Endothelial cell of umbilical vein (primary cell): Measurements from ENCODE around the gene ZDHHC3. TPM values are rescaled to one million over a fixed set of nuclear protein-coding genes. Genes with fewer than 3 reads are reported as not detected.

Experiments used
- BruUV-seq: library from RNA; stranded (reverse); fragments of 400-500 nt; replicated peaks from 2 replicates; lab custom pipeline; 2021; lab: Mats Ljungman, UMichigan
- CTCF ChIA-PET: fragments of 300-600, 350-600 bp; sonication (Branson Sonifier 250); formaldehyde crosslinking; loops from one replicate; lab custom pipeline; 2021; ENCODE audit warnings: antibody characterized with exemption, inconsistent platforms; lab: Charles Lee
- POLR2A ChIA-PET: fragments of 300-600, 350-600 bp; sonication (Branson Sonifier 250); formaldehyde crosslinking; loops from one replicate; lab custom pipeline; 2021; ENCODE audit warnings: antibody characterized with exemption, inconsistent platforms; lab: Charles Lee
- DNase-seq: peaks from one replicate; pipeline ENCODE4 v3.0.0-alpha.2; 2011; ENCODE audit warnings: low read depth, low spot score
- FAIRE-seq: peaks from 2 replicates; lab custom pipeline; 2011; peaks lifted over from hg19 to GRCh38; lab: Jason Lieb, UNC
- H2AFZ ChIP-seq: 2 replicates; pipeline ENCODE4 v1.6.0; 2012; ENCODE audit warnings: low read depth, low read length, control low read depth, inconsistent platforms
- H3K27ac ChIP-seq: 2 replicates; pipeline ENCODE4 v1.5.1; 2011; ENCODE audit warnings: low read depth, mild to moderate bottlenecking, control low read depth, low read length, moderate library complexity; ENCODE audit not compliant: insufficient read depth
- H3K27me3 ChIP-seq, 2 experiments: 2 replicates each; pipeline versions ENCODE4 v1.6.0 to v1.6.1; 2011; ENCODE audit warnings: low read length in 2 of 2, mixed read lengths in 1 of 2; ENCODE audit not compliant: control insufficient read depth in 2 of 2, insufficient read depth in 2 of 2
- H3K36me3 ChIP-seq, 2 experiments: 2 replicates in 1 of 2; 3 replicates in 1 of 2; pipeline ENCODE4 v1.5.1; 2011; ENCODE audit warnings: low read length in 2 of 2, mild to moderate bottlenecking in 1 of 2, moderate library complexity in 1 of 2; ENCODE audit not compliant: control insufficient read depth in 2 of 2, insufficient read depth in 2 of 2; ENCODE audit errors: extremely low read depth in 1 of 2
- H3K4me1 ChIP-seq: 3 replicates; pipeline ENCODE4 v1.5.1; 2011; ENCODE audit warnings: mild to moderate bottlenecking, low read length; ENCODE audit not compliant: control insufficient read depth, insufficient read depth; ENCODE audit errors: extremely low read depth
- H3K4me2 ChIP-seq: 2 replicates; pipeline ENCODE4 v1.6.1; 2011; ENCODE audit warnings: low read length, control low read depth, mixed read lengths; ENCODE audit not compliant: insufficient read depth
- H3K4me3 ChIP-seq, 3 experiments: fragments of 200-600 bp in 1 of 3; sonication (generic), shearing (Covaris generic) in 1 of 3; replicated peaks in 1 of 3; 2 replicates each; pipeline ENCODE4 v1.5.1; 2011 to 2016; ENCODE audit warnings: control low read depth in 3 of 3, low read length in 3 of 3, mild to moderate bottlenecking in 2 of 3, inconsistent platforms in 1 of 3, low read depth in 1 of 3, moderate library complexity in 1 of 3; ENCODE audit not compliant: insufficient read depth in 1 of 3
- H3K79me2 ChIP-seq: 2 replicates; pipeline ENCODE4 v1.6.0; 2012; ENCODE audit warnings: low read length, inconsistent platforms; ENCODE audit not compliant: control insufficient read depth, insufficient read depth
- H3K9ac ChIP-seq: replicated peaks from 2 replicates; pipeline ENCODE3; 2011; ENCODE audit warnings: low read length, control low read depth; ENCODE audit not compliant: insufficient read depth; ENCODE audit errors: extremely low read depth
- H3K9me1 ChIP-seq: replicated peaks from 3 replicates; pipeline ENCODE4 v1.6.0; 2011; ENCODE audit warnings: mild to moderate bottlenecking, low read length; ENCODE audit not compliant: control insufficient read depth, insufficient read depth; ENCODE audit errors: extremely low read depth
- H3K9me3 ChIP-seq: replicated peaks from 2 replicates; pipeline ENCODE4 v1.5.1; 2012; ENCODE audit warnings: low read length, inconsistent platforms; ENCODE audit not compliant: control insufficient read depth, insufficient read depth
- H4K20me1 ChIP-seq: replicated peaks from 2 replicates; pipeline ENCODE3; 2011; ENCODE audit warnings: mild to moderate bottlenecking, low read length; ENCODE audit not compliant: control insufficient read depth, insufficient read depth; ENCODE audit errors: extremely low read depth
- CTCF ChIP-seq, 2 donors: IDR thresholded peaks; 1 replicate in 1 of 2; 2 replicates in 1 of 2; pipeline ENCODE4 v1.5.1; 2011; ENCODE audit warnings: low read length in 2 of 2, mild to moderate bottlenecking in 2 of 2, moderate library complexity in 2 of 2, control low read depth in 1 of 2, inconsistent platforms in 1 of 2, low read depth in 1 of 2; ENCODE audit not compliant: insufficient read depth in 1 of 2; ENCODE audit errors: extremely low read depth in 1 of 2
- EZH2 ChIP-seq: IDR thresholded peaks from 2 replicates; pipeline ENCODE4 v1.6.1; 2012; ENCODE audit warnings: borderline replicate concordance, low read depth, mild to moderate bottlenecking, moderate library complexity, low read length, inconsistent platforms; ENCODE audit not compliant: severe bottlenecking
- FOS ChIP-seq: IDR thresholded peaks from 2 replicates; pipeline ENCODE4 v1.6.1; 2011; ENCODE audit warnings: mild to moderate bottlenecking, low read length, moderate library complexity, borderline replicate concordance; ENCODE audit not compliant: insufficient read depth
- GATA2 ChIP-seq: IDR thresholded peaks from 2 replicates; pipeline ENCODE4 v1.7.0; 2011; ENCODE audit warnings: low read depth, mild to moderate bottlenecking, moderate library complexity, mixed read lengths, low read length; ENCODE audit not compliant: insufficient read length, insufficient read depth
- JUN ChIP-seq: IDR thresholded peaks from 2 replicates; pipeline ENCODE4 v1.6.1; 2011; ENCODE audit warnings: borderline replicate concordance, low read depth; ENCODE audit not compliant: insufficient read length, insufficient read depth
- MAX ChIP-seq: IDR thresholded peaks from 2 replicates; pipeline ENCODE4 v1.6.1; 2011; ENCODE audit not compliant: insufficient read depth, insufficient read length
- MYC ChIP-seq: IDR thresholded peaks from one replicate; pipeline ENCODE4 v1.6.1; 2011; ENCODE audit warnings: mild to moderate bottlenecking, low read depth, low read length
- POLR2A ChIP-seq: IDR thresholded peaks from 2 replicates; pipeline ENCODE4 v1.6.1; 2012; ENCODE audit warnings: low read depth, mild to moderate bottlenecking, control low read depth, low read length
- POLR2AphosphoS5 ChIP-seq: IDR thresholded peaks from 2 replicates; pipeline ENCODE4 v1.6.1; 2012; ENCODE audit warnings: low read depth, mild to moderate bottlenecking, control low read depth, low read length, moderate library complexity; ENCODE audit not compliant: insufficient read depth
- dilution Hi-C: fragments of 300-500 bp; cut with MboI; formaldehyde crosslinking; loops from one replicate; pipeline ENCODE4 v1.15.0; 2019; ENCODE audit warnings: low sequenced_read_pairs; ENCODE audit not compliant: extremely low pct_ligation_motif_present
- intact Hi-C: fragments of 100-400 bp; cut with micrococcal nuclease; formaldehyde crosslinking; loops from one replicate; pipeline ENCODE4 v1.10.0; 2022
- polyA plus RNA-seq, 4 experiments: library from polyadenylated mRNA; depleted of rRNA in 3 of 4; stranded (reverse) in 3 of 4; unstranded in 1 of 4; fragments of >200 nt; gene quantifications; 2 replicates each; pipeline versions ENCODE4 v1.2.1 to v1.2.3, GENCODE V29; 2011 to 2012; ENCODE audit warnings: missing spikeins in 1 of 4
- total RNA-seq: library from RNA; stranded (reverse); gene quantifications from 2 replicates; pipeline ENCODE4 v1.2.3, GENCODE V29; 2021

The ZDHHC3 gene
- total and polyA plus RNA-seq, 2 donors (not counting 3 experiments of a cell fraction or from before 2014, with no cell fraction given) = 62.4 to 97.1 TPM

GRCh38 chr3:44880284-44880683 lies 95.7 kb downstream of the ZDHHC3 start:
- H3K4me2 ChIP-seq = no peak overlapping the region
- intact Hi-C loops (loop anchor here (10.0 kb wide), 1 partner anchor 235 kb away; the partner anchor contains the start of gene ZNF35), dilution Hi-C loops (no loop called here)
- H3K9me3 ChIP-seq = no peaks in the 10 kb centered on the region
- H3K79me2 ChIP-seq = no peaks in the 10 kb centered on the region
- H4K20me1 ChIP-seq = no peaks in the 10 kb centered on the region
- no peaks in the 10 kb centered on the region for H3K27me3 ChIP-seq
- BruUV-seq = no TSS peak
- no peak for TF ChIP-seq MYC
- no peak for TF ChIP-seq CTCF (IDR thresholded peaks at IDR 0.05; ENCODE audit: extremely low read depth in 1 of 2, insufficient read depth in 1 of 2, low read depth in 1 of 2, low read length in 2 of 2)
- no peak for TF ChIP-seq FOS
- no peak for TF ChIP-seq POLR2A
- no peak for TF ChIP-seq MAX
- TF ChIP-seq JUN = no peak
- TF ChIP-seq GATA2 = no peak
- TF ChIP-seq POLR2AphosphoS5 = no peak
- no peak for TF ChIP-seq EZH2
- H3K36me3 ChIP-seq = no peaks in the 10 kb centered on the region
- H2AFZ ChIP-seq = no peak overlapping the region
- no peak overlapping the region for H3K27ac ChIP-seq
- DNase-seq (no peak), FAIRE-seq (no peak)
- no peak overlapping the region for H3K4me3 ChIP-seq
- ChIA-PET CTCF (no interaction called here), POLR2A (no interaction called here)
- peaks cover 23% of the 10 kb centered on the region for H3K4me1 ChIP-seq
- H3K9ac ChIP-seq = no peak overlapping the region
- no peaks in the 10 kb centered on the region for H3K9me1 ChIP-seq
